HepG2 (cell line): Measurements from ENCODE around the gene FABP2. TPM values are rescaled to one million over a fixed set of nuclear protein-coding genes. Genes with fewer than 3 reads are reported as not detected.

Experiments used
- CEBPB ChIP-seq: IDR thresholded peaks from 2 replicates; pipeline ENCODE4 v1.6.1; 2011; ENCODE audit warnings: low read depth, low read length, improper control_type of control experiment, borderline replicate concordance
- CENPX ChIP-seq: sonication (generic); formaldehyde crosslinking; IDR thresholded peaks from 2 replicates; pipeline ENCODE4 v1.9.0; 2021; ENCODE audit warnings: mild to moderate bottlenecking, missing genetic modification reagents, moderate library complexity
- EHMT2 ChIP-seq: fragments of 200-600 bp; sonication (generic); IDR thresholded peaks from 2 replicates; pipeline ENCODE4 v1.7.0; 2017; ENCODE audit warnings: antibody characterized with exemption, low read depth, low read length, borderline replicate concordance
- FOXJ3 ChIP-seq: sonication (generic); formaldehyde crosslinking; IDR thresholded peaks from 2 replicates; pipeline ENCODE4 v1.4.0; 2020; ENCODE audit warnings: missing genetic modification reagents, mild to moderate bottlenecking, borderline replicate concordance
- HNF4G ChIP-seq, 2 experiments: sonication (generic) in 1 of 2; formaldehyde crosslinking in 1 of 2; IDR thresholded peaks; 2 replicates each; pipeline versions ENCODE4 v1.4.0 to v1.6.1; 2011 to 2020; ENCODE audit warnings: borderline replicate concordance in 2 of 2, low read depth in 2 of 2, mild to moderate bottlenecking in 2 of 2, low read length in 1 of 2, missing genetic modification reagents in 1 of 2, moderate library complexity in 1 of 2
- KDM5B ChIP-seq: sonication (generic); formaldehyde crosslinking; IDR thresholded peaks from 2 replicates; pipeline ENCODE4 v1.4.0; 2020; ENCODE audit warnings: missing genetic modification reagents, mild to moderate bottlenecking, borderline replicate concordance
- NR3C1 ChIP-seq: sonication (generic); formaldehyde crosslinking; IDR thresholded peaks from 2 replicates; pipeline ENCODE4 v1.4.0; 2020; ENCODE audit warnings: missing genetic modification reagents
- SAP130 ChIP-seq: IDR thresholded peaks from 2 replicates; pipeline ENCODE4 v1.6.1; 2016; ENCODE audit warnings: low read depth
- TBX2 ChIP-seq: sonication (generic); formaldehyde crosslinking; IDR thresholded peaks from 2 replicates; pipeline ENCODE4 v1.5.0; 2020; ENCODE audit warnings: missing genetic modification reagents, mild to moderate bottlenecking, borderline replicate concordance
- ZNF282 ChIP-seq: fragments of 450-650 bp; IDR thresholded peaks from 2 replicates; pipeline ENCODE4 v1.6.1; 2018; ENCODE audit not compliant: partially characterized antibody
- ZNF644 ChIP-seq: IDR thresholded peaks from 2 replicates; pipeline ENCODE4 v1.6.1; 2016; ENCODE audit warnings: low read depth
- ZNF75D ChIP-seq: sonication (generic); formaldehyde crosslinking; IDR thresholded peaks from 2 replicates; pipeline ENCODE4 v1.8.1; 2023; ENCODE audit warnings: missing genetic modification reagents, mild to moderate bottlenecking, borderline replicate concordance
- ZNF792 ChIP-seq: IDR thresholded peaks from 2 replicates; pipeline ENCODE4 v1.6.1; 2016
- polyA plus RNA-seq, 8 experiments: library from polyadenylated mRNA; depleted of rRNA in 3 of 8; stranded (reverse) in 7 of 8; unstranded in 1 of 8; fragments of >200 nt; fragmentation: Illumina TruSeq in 4 of 8; extraction: Trizol in 4 of 8; gene quantifications; 2 replicates each; pipeline versions ENCODE4 v1.2.1 to v1.2.3, GENCODE V29; 2011 to 2016; ENCODE audit warnings: low read depth in 4 of 8, missing spikeins in 1 of 8, mixed read lengths in 1 of 8; ENCODE audit not compliant: insufficient read depth in 1 of 8
- total RNA-seq, 5 experiments: library from RNA; depleted of rRNA; stranded (reverse); fragments of >200 nt; fragmentation: Illumina TruSeq; extraction: Trizol; gene quantifications; 2 replicates each; pipeline ENCODE4 v1.2.3, GENCODE V29; 2016; ENCODE audit warnings: low read depth in 1 of 5
- TF ChIP-seq, protein P1 (sequence below): sonication (generic); formaldehyde crosslinking; conservative IDR thresholded peaks from 2 replicates; pipeline ENCODE4 v1.8.0; 2022; ENCODE audit warnings: missing genetic modification reagents
- TF ChIP-seq, protein P2 (sequence below): IDR thresholded peaks from 2 replicates; pipeline ENCODE4 v1.6.1; 2016; ENCODE audit warnings: mild to moderate bottlenecking
- TF ChIP-seq, protein P3 (sequence below): sonication (generic); formaldehyde crosslinking; IDR thresholded peaks from 2 replicates; pipeline ENCODE4 v1.4.0; 2020; ENCODE audit warnings: missing genetic modification reagents
- TF ChIP-seq, protein P4 (sequence below): IDR thresholded peaks from 2 replicates; pipeline ENCODE4 v1.4.0; 2020; ENCODE audit warnings: mild to moderate bottlenecking, missing genetic modification reagents

The FABP2 gene
- total and polyA plus RNA-seq, 2 of the 13 experiments (the other 11 are each of a cell fraction or from before 2014, with no cell fraction given) = 0.78 to 1.2 TPM

DNA sequence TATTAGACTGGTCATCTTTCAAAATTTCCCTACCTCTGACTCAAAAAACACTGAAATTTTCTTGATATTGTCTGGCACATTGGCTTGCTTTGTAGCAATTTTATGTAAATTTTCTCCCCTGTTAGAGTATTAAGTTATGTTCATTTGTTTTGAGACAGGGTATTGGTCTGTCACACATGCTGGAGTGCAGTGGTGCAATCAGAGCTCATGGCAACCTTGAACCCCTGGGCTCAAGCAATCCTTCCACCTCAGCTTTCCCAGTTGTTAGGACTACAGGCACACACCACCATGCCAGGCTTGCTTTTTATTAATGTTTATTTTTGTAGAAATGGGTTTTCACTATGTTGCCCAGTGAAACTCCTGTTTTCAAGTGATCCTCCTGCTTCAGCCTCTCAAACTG lies 17.5 kb downstream of the FABP2 start (continued):
- TF ChIP-seq, protein P1, sequence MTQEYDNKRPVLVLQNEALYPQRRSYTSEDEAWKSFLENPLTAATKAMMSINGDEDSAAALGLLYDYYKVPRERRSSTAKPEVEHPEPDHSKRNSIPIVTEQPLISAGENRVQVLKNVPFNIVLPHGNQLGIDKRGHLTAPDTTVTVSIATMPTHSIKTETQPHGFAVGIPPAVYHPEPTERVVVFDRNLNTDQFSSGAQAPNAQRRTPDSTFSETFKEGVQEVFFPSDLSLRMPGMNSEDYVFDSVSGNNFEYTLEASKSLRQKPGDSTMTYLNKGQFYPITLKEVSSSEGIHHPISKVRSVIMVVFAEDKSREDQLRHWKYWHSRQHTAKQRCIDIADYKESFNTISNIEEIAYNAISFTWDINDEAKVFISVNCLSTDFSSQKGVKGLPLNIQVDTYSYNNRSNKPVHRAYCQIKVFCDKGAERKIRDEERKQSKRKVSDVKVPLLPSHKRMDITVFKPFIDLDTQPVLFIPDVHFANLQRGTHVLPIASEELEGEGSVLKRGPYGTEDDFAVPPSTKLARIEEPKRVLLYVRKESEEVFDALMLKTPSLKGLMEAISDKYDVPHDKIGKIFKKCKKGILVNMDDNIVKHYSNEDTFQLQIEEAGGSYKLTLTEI (CRISPR knock-in tag) = no peak
- TF ChIP-seq, protein P2, sequence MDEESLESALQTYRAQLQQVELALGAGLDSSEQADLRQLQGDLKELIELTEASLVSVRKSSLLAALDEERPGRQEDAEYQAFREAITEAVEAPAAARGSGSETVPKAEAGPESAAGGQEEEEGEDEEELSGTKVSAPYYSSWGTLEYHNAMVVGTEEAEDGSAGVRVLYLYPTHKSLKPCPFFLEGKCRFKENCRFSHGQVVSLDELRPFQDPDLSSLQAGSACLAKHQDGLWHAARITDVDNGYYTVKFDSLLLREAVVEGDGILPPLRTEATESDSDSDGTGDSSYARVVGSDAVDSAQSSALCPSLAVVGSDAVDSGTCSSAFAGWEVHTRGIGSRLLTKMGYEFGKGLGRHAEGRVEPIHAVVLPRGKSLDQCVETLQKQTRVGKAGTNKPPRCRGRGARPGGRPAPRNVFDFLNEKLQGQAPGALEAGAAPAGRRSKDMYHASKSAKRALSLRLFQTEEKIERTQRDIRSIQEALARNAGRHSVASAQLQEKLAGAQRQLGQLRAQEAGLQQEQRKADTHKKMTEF (CRISPR knock-in tag) = 0 out of 2 replicates have a peak, but pooled peaks have one; percentile 28
- TF ChIP-seq CEBPB (peak; percentile 86), SAP130 (CRISPR knock-in tag) (peak; percentile 41; the same call in 1 of the 2 replicates), ZNF792 (CRISPR knock-in tag) (no peak), HNF4G (IDR thresholded peaks at IDR 0.05; ENCODE audit: borderline replicate concordance, low read depth, low read length) (no peak), HNF4G (CRISPR knock-in tag; IDR thresholded peaks at IDR 0.05; ENCODE audit: borderline replicate concordance, low read depth) (no peak), EHMT2 (no peak), ZNF644 (0 out of 2 replicates have a peak, but pooled peaks have one; percentile 22), FOXJ3 (CRISPR knock-in tag) (no peak), ZNF282 (no peak), KDM5B (no peak), ZNF75D (CRISPR knock-in tag) (no peak), TBX2 (CRISPR knock-in tag) (no peak), CENPX (no peak), NR3C1 (CRISPR knock-in tag) (no peak)
- TF ChIP-seq, protein P3, sequence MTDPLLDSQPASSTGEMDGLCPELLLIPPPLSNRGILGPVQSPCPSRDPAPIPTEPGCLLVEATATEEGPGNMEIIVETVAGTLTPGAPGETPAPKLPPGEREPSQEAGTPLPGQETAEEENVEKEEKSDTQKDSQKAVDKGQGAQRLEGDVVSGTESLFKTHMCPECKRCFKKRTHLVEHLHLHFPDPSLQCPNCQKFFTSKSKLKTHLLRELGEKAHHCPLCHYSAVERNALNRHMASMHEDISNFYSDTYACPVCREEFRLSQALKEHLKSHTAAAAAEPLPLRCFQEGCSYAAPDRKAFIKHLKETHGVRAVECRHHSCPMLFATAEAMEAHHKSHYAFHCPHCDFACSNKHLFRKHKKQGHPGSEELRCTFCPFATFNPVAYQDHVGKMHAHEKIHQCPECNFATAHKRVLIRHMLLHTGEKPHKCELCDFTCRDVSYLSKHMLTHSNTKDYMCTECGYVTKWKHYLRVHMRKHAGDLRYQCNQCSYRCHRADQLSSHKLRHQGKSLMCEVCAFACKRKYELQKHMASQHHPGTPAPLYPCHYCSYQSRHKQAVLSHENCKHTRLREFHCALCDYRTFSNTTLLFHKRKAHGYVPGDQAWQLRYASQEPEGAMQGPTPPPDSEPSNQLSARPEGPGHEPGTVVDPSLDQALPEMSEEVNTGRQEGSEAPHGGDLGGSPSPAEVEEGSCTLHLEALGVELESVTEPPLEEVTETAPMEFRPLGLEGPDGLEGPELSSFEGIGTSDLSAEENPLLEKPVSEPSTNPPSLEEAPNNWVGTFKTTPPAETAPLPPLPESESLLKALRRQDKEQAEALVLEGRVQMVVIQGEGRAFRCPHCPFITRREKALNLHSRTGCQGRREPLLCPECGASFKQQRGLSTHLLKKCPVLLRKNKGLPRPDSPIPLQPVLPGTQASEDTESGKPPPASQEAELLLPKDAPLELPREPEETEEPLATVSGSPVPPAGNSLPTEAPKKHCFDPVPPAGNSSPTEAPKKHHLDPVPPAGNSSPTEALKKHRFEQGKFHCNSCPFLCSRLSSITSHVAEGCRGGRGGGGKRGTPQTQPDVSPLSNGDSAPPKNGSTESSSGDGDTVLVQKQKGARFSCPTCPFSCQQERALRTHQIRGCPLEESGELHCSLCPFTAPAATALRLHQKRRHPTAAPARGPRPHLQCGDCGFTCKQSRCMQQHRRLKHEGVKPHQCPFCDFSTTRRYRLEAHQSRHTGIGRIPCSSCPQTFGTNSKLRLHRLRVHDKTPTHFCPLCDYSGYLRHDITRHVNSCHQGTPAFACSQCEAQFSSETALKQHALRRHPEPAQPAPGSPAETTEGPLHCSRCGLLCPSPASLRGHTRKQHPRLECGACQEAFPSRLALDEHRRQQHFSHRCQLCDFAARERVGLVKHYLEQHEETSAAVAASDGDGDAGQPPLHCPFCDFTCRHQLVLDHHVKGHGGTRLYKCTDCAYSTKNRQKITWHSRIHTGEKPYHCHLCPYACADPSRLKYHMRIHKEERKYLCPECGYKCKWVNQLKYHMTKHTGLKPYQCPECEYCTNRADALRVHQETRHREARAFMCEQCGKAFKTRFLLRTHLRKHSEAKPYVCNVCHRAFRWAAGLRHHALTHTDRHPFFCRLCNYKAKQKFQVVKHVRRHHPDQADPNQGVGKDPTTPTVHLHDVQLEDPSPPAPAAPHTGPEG (CRISPR knock-in tag) = no peak
- TF ChIP-seq, protein P4, sequence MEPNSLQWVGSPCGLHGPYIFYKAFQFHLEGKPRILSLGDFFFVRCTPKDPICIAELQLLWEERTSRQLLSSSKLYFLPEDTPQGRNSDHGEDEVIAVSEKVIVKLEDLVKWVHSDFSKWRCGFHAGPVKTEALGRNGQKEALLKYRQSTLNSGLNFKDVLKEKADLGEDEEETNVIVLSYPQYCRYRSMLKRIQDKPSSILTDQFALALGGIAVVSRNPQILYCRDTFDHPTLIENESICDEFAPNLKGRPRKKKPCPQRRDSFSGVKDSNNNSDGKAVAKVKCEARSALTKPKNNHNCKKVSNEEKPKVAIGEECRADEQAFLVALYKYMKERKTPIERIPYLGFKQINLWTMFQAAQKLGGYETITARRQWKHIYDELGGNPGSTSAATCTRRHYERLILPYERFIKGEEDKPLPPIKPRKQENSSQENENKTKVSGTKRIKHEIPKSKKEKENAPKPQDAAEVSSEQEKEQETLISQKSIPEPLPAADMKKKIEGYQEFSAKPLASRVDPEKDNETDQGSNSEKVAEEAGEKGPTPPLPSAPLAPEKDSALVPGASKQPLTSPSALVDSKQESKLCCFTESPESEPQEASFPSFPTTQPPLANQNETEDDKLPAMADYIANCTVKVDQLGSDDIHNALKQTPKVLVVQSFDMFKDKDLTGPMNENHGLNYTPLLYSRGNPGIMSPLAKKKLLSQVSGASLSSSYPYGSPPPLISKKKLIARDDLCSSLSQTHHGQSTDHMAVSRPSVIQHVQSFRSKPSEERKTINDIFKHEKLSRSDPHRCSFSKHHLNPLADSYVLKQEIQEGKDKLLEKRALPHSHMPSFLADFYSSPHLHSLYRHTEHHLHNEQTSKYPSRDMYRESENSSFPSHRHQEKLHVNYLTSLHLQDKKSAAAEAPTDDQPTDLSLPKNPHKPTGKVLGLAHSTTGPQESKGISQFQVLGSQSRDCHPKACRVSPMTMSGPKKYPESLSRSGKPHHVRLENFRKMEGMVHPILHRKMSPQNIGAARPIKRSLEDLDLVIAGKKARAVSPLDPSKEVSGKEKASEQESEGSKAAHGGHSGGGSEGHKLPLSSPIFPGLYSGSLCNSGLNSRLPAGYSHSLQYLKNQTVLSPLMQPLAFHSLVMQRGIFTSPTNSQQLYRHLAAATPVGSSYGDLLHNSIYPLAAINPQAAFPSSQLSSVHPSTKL (CRISPR knock-in tag) = peak; percentile 50
